Measurements from ENCODE around the gene MRPL32. TPM values are rescaled to one million over a fixed set of nuclear protein-coding genes. Genes with fewer than 3 reads are reported as not detected.

MRPL32 gene
- total RNA-seq, 1 experiment from 2014 or later, result 101 TPM

GRCh38 chr7:42976371-42976770, 44.2 kb downstream of the MRPL32 start:
- Histone ChIP-seq H4K20me1 (ENCODE audit: control insufficient read depth, insufficient read depth, insufficient read length) (no peaks in the 10 kb centered on the region), H3T11ph (ENCODE audit: low read length) (no peak overlapping the region), H4K5ac (ENCODE audit: insufficient read length, low read depth, low read length) (no peak overlapping the region), H3K4me2 (ENCODE audit: insufficient read depth, insufficient read length, low read length) (no peak overlapping the region), H3K9me3 (ENCODE audit: control insufficient read depth, low read depth, low read length) (no peaks in the 10 kb centered on the region), H2BK15ac (ENCODE audit: low read depth, low read length) (no peak overlapping the region), H3K4ac (ENCODE audit: low read depth, low read length) (no peak overlapping the region), H3K9ac (ENCODE audit: extremely low read depth, insufficient read length, low read length) (no peak overlapping the region), H2BK12ac (ENCODE audit: insufficient read length, low read depth, low read length) (no peak overlapping the region), H3K23ac (ENCODE audit: insufficient read length, low read depth, low read length) (no peak overlapping the region), H2BK20ac (ENCODE audit: low read depth, low read length, poor library complexity, severe bottlenecking) (no peak overlapping the region), H3K79me1 (ENCODE audit: insufficient read depth, low read depth, low read length, poor library complexity, severe bottlenecking) (no peaks in the 10 kb centered on the region), H3K14ac (ENCODE audit: insufficient read depth, low read length) (no peak overlapping the region), H3K27me3 (ENCODE audit: insufficient read depth, low read length) (no peaks in the 10 kb centered on the region), H3K4me1 (ENCODE audit: insufficient read depth, low read length) (no peaks in the 10 kb centered on the region; the same call in 1 of the 2 replicates), H3K18ac (ENCODE audit: insufficient read length, low read depth, low read length) (no peak overlapping the region), H2AK5ac (ENCODE audit: insufficient read length, low read length) (no peak overlapping the region), H4K8ac (replicated peaks; ENCODE audit: insufficient read length, low read depth, low read length) (no peak overlapping the region), H4K91ac (ENCODE audit: insufficient read length, low read depth, low read length) (no peak overlapping the region), H2BK5ac (ENCODE audit: insufficient read length, low read length) (no peak overlapping the region), H2BK120ac (ENCODE audit: low read depth, low read length, poor library complexity, severe bottlenecking) (no peak overlapping the region), H3K79me2 (ENCODE audit: insufficient read depth, low read length) (no peaks in the 10 kb centered on the region), H2AFZ (ENCODE audit: low read length) (no peak overlapping the region), H3K23me2 (ENCODE audit: insufficient read length, low read depth, low read length, poor library complexity, severe bottlenecking) (no peaks in the 10 kb centered on the region), H3K27ac (ENCODE audit: insufficient read length, low read depth, low read length) (no peak overlapping the region), H3K56ac (ENCODE audit: insufficient read length, low read depth, low read length) (no peak overlapping the region)
- no peaks in the 10 kb centered on the region for H3K36me3 Mint-ChIP-seq (ENCODE audit: insufficient read depth in 1 of 3, low read depth in 3 of 3)
- H3K27ac Mint-ChIP-seq, result no peak overlapping the region
- no peak for DNase-seq
- no peak overlapping the region for H3K4me3 Mint-ChIP-seq
- WGBS (ENCODE audit: extremely low coverage, insufficient read length, low lambda C conversion rate), result no CpG with 5 or more reads among the region's 3 CpGs
- H3K9me3 Mint-ChIP-seq, result no peaks in the 10 kb centered on the region
- no peaks in the 10 kb centered on the region; the same call in 1 of the 2 replicates for H3K27me3 Mint-ChIP-seq (ENCODE audit: low read depth)
- no peaks in the 10 kb centered on the region for H3K4me1 Mint-ChIP-seq
- no peak for TF ChIP-seq CTCF (conservative IDR thresholded peaks at IDR 0.05)

All from H9 (cell line).